HEK293 (cell line): ENCODE data around the gene MCU.

Experiments
- CTCF ChIA-PET: fragments of 350-600 bp; formaldehyde crosslinking; extraction: SDS; loops from one replicate; lab custom pipeline; 2021; ENCODE audit warnings: antibody characterized with exemption; lab: Yijun Ruan, JAX
- POLR2A ChIA-PET: fragments of 300-600 bp; formaldehyde crosslinking; extraction: SDS; loops from one replicate; lab custom pipeline; 2020; ENCODE audit warnings: antibody characterized with exemption, inconsistent platforms; lab: Yijun Ruan, JAX
- H3K27ac ChIP-seq: fragments of 200-500 bp; sonication (Bioruptor generic); 2 replicates; pipeline ENCODE4 v1.5.1; 2014; ENCODE audit warnings: low read depth, low read length, control low read depth, inconsistent platforms; ENCODE audit errors: extremely low read depth
- H3K36me3 ChIP-seq, 2 experiments: fragments of 200-500 bp in 1 of 2; sonication (Bioruptor generic) in 1 of 2; 1 replicate in 1 of 2; 2 replicates in 1 of 2; pipeline ENCODE4 v1.5.1; 2014 to 2017; ENCODE audit warnings: inconsistent platforms in 2 of 2, low read length in 2 of 2; ENCODE audit not compliant: control insufficient read depth in 2 of 2, insufficient read depth in 1 of 2
- H3K4me1 ChIP-seq: fragments of 200-500 bp; sonication (Bioruptor generic); 2 replicates; pipeline ENCODE4 v1.5.1; 2014; ENCODE audit warnings: mild to moderate bottlenecking, low read length, inconsistent platforms; ENCODE audit not compliant: control insufficient read depth, insufficient read depth
- H3K4me3 ChIP-seq: 2 replicates; pipeline ENCODE4 v1.5.1; 2011; ENCODE audit warnings: low read depth, mild to moderate bottlenecking, control low read depth, low read length, moderate library complexity
- H3K9me3 ChIP-seq: fragments of 200-500 bp; sonication (Bioruptor generic); 2 replicates; pipeline ENCODE4 v1.5.1; 2014; ENCODE audit warnings: low read depth, low read length, inconsistent platforms; ENCODE audit not compliant: control insufficient read depth, insufficient read depth
- IKZF3 ChIP-seq: fragments of 450-650 bp; IDR thresholded peaks from 2 replicates; pipeline ENCODE4 v1.5.0; 2018; ENCODE audit warnings: missing biosample characterization, mild to moderate bottlenecking, missing genetic modification characterization, moderate library complexity
- PRDM1 ChIP-seq: fragments of 450-650 bp; formaldehyde crosslinking; IDR thresholded peaks from 2 replicates; pipeline ENCODE4; 2016; ENCODE audit warnings: missing biosample characterization, missing genetic modification characterization
- SP7 ChIP-seq: fragments of 450-650 bp; formaldehyde crosslinking; IDR thresholded peaks from 2 replicates; pipeline ENCODE4 v1.5.1; 2016; ENCODE audit warnings: missing biosample characterization, missing genetic modification characterization
- ZNF140 ChIP-seq: fragments of 450-650 bp; formaldehyde crosslinking; IDR thresholded peaks from 2 replicates; pipeline ENCODE4 v1.5.1; 2016; ENCODE audit warnings: missing biosample characterization, missing genetic modification characterization
- ZNF18 ChIP-seq: fragments of 450-650 bp; formaldehyde crosslinking; IDR thresholded peaks from 2 replicates; pipeline ENCODE4 v1.5.1; 2016; ENCODE audit warnings: missing biosample characterization, missing genetic modification characterization
- ZNF26 ChIP-seq: fragments of 450-650 bp; formaldehyde crosslinking; IDR thresholded peaks from 2 replicates; pipeline ENCODE4 v1.5.1; 2016; ENCODE audit warnings: missing biosample characterization, missing genetic modification characterization
- ZNF394 ChIP-seq: fragments of 450-650 bp; formaldehyde crosslinking; IDR thresholded peaks from 2 replicates; pipeline ENCODE4 v1.5.1; 2016; ENCODE audit warnings: missing biosample characterization, missing genetic modification characterization, mild to moderate bottlenecking, moderate library complexity, borderline replicate concordance
- ZNF423 ChIP-seq: fragments of 450-650 bp; formaldehyde crosslinking; IDR thresholded peaks from 2 replicates; pipeline ENCODE4 v1.5.1; 2016; ENCODE audit warnings: missing biosample characterization, missing genetic modification characterization
- ZNF561 ChIP-seq: fragments of 450-650 bp; IDR thresholded peaks from 2 replicates; pipeline ENCODE4 v1.5.1; 2018; ENCODE audit warnings: missing biosample characterization, missing genetic modification characterization, borderline replicate concordance
- ZNF600 ChIP-seq: fragments of 450-650 bp; formaldehyde crosslinking; IDR thresholded peaks from 2 replicates; pipeline ENCODE4 v1.5.1; 2016; ENCODE audit warnings: missing biosample characterization, missing genetic modification characterization
- ZNF660 ChIP-seq: fragments of 450-650 bp; IDR thresholded peaks from 2 replicates; pipeline ENCODE4 v1.5.1; 2018; ENCODE audit warnings: missing biosample characterization, mild to moderate bottlenecking, missing genetic modification characterization
- ZXDB ChIP-seq: fragments of 450-650 bp; formaldehyde crosslinking; IDR thresholded peaks from 2 replicates; pipeline ENCODE4 v1.5.1; 2016; ENCODE audit warnings: missing biosample characterization, missing genetic modification characterization
- TF ChIP-seq, protein P1 (sequence below): fragments of 450-650 bp; formaldehyde crosslinking; IDR thresholded peaks from 2 replicates; pipeline ENCODE4 v1.5.1; 2016; ENCODE audit warnings: missing biosample characterization, missing genetic modification characterization, borderline replicate concordance
- TF ChIP-seq, protein P2 (sequence below): fragments of 450-650 bp; formaldehyde crosslinking; IDR thresholded peaks from 2 replicates; pipeline ENCODE4 v1.5.0; 2017; ENCODE audit warnings: missing biosample characterization, missing genetic modification characterization, borderline replicate concordance

The MCU gene

GRCh38 chr10:72709041-72709440 is 17.1 kb downstream of the MCU start (continued):
- TF ChIP-seq, protein P1, sequence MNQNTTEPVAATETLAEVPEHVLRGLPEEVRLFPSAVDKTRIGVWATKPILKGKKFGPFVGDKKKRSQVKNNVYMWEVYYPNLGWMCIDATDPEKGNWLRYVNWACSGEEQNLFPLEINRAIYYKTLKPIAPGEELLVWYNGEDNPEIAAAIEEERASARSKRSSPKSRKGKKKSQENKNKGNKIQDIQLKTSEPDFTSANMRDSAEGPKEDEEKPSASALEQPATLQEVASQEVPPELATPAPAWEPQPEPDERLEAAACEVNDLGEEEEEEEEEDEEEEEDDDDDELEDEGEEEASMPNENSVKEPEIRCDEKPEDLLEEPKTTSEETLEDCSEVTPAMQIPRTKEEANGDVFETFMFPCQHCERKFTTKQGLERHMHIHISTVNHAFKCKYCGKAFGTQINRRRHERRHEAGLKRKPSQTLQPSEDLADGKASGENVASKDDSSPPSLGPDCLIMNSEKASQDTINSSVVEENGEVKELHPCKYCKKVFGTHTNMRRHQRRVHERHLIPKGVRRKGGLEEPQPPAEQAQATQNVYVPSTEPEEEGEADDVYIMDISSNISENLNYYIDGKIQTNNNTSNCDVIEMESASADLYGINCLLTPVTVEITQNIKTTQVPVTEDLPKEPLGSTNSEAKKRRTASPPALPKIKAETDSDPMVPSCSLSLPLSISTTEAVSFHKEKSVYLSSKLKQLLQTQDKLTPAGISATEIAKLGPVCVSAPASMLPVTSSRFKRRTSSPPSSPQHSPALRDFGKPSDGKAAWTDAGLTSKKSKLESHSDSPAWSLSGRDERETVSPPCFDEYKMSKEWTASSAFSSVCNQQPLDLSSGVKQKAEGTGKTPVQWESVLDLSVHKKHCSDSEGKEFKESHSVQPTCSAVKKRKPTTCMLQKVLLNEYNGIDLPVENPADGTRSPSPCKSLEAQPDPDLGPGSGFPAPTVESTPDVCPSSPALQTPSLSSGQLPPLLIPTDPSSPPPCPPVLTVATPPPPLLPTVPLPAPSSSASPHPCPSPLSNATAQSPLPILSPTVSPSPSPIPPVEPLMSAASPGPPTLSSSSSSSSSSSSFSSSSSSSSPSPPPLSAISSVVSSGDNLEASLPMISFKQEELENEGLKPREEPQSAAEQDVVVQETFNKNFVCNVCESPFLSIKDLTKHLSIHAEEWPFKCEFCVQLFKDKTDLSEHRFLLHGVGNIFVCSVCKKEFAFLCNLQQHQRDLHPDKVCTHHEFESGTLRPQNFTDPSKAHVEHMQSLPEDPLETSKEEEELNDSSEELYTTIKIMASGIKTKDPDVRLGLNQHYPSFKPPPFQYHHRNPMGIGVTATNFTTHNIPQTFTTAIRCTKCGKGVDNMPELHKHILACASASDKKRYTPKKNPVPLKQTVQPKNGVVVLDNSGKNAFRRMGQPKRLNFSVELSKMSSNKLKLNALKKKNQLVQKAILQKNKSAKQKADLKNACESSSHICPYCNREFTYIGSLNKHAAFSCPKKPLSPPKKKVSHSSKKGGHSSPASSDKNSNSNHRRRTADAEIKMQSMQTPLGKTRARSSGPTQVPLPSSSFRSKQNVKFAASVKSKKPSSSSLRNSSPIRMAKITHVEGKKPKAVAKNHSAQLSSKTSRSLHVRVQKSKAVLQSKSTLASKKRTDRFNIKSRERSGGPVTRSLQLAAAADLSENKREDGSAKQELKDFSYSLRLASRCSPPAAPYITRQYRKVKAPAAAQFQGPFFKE (tag by site-specific recombination) = no peak
- TF ChIP-seq ZNF18 (tag by site-specific recombination) = no peak
- 0 out of 2 replicates have a peak, but pooled peaks have one; percentile 25 for TF ChIP-seq ZNF561
- 0 out of 2 replicates have a peak, but pooled peaks have one; percentile 31 for TF ChIP-seq ZNF660 (tag by site-specific recombination)

- H3K27ac ChIP-seq = no peak overlapping the region
- TF ChIP-seq ZNF423 (tag by site-specific recombination) (no peak), ZNF140 (tag by site-specific recombination) (no peak), ZXDB (tag by site-specific recombination) (no peak), IKZF3 (0 out of 2 replicates have a peak, but pooled peaks have one; percentile 28)
- TF ChIP-seq, protein P2, sequence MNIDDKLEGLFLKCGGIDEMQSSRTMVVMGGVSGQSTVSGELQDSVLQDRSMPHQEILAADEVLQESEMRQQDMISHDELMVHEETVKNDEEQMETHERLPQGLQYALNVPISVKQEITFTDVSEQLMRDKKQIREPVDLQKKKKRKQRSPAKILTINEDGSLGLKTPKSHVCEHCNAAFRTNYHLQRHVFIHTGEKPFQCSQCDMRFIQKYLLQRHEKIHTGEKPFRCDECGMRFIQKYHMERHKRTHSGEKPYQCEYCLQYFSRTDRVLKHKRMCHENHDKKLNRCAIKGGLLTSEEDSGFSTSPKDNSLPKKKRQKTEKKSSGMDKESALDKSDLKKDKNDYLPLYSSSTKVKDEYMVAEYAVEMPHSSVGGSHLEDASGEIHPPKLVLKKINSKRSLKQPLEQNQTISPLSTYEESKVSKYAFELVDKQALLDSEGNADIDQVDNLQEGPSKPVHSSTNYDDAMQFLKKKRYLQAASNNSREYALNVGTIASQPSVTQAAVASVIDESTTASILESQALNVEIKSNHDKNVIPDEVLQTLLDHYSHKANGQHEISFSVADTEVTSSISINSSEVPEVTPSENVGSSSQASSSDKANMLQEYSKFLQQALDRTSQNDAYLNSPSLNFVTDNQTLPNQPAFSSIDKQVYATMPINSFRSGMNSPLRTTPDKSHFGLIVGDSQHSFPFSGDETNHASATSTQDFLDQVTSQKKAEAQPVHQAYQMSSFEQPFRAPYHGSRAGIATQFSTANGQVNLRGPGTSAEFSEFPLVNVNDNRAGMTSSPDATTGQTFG (tag by site-specific recombination) = no peak
- no peak overlapping the region for H3K4me3 ChIP-seq
- ChIA-PET CTCF (no interaction called here), POLR2A (no interaction called here)
- peaks cover 23% of the 10 kb centered on the region for H3K4me1 ChIP-seq
- H3K36me3 ChIP-seq = peaks cover 5 to 15% of the 10 kb centered on the region in 2 experiments; a peak in 2 of 3 replicates
- no peaks in the 10 kb centered on the region for H3K9me3 ChIP-seq
Observed at GRCh38 chr10:72712136-72712535, 20.2 kb downstream of the MCU start.

DNA sequence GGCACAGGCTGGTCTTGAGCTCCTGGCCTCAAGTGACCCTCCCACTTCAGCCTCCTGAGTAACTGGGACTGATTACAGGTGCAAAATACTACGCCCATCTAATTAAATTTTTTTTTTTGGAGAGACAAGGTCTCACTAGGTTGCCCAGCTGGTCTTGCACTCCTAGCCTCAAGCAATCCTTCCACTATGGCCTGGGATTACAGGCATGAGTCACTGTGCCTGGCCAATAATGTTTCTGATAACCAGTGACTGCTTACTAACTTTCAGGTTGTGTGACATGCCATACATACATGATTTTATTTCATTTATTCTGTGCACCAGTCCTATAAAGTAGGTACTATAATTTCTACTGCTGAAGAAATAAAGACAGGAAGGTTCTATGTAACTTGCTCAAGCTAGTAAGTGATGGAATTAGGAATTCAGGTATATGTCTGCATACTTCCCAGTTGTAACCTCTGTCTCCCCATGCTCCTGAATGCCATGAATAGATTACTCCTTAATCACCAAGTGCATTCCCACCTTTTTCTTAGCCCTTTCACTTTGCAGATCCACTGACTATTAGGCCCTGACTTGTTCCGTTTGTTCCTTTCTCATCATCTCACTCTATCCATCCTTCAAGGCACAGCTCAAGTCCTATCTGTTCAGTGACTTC is 28.1 kb downstream of the MCU start:
- POLR2A ChIA-PET = interaction anchor here (0.6 kb wide), 1 partner anchor 272 kb away, joined by 3 read pairs; no protein-coding TSS in a partner anchor
- TF ChIP-seq SP7 (tag by site-specific recombination) (0 out of 2 replicates have a peak, but pooled peaks have one; percentile 18), ZNF26 (tag by site-specific recombination) (no peak), ZNF394 (tag by site-specific recombination) (0 out of 2 replicates have a peak, but pooled peaks have one; percentile 9), PRDM1 (tag by site-specific recombination) (peak; percentile 26; the same call in 1 of the 2 replicates), ZNF600 (0 out of 2 replicates have a peak, but pooled peaks have one; percentile 7)
- TF ChIP-seq, all 188 proteins: peak for 4
- Histone ChIP-seq H3K27ac (no peak overlapping the region), H3K9me3 (no peaks in the 10 kb centered on the region), H3K4me1 (peaks cover 3% of the 10 kb centered on the region; the same call in 1 of the 2 replicates), H3K36me3 (peaks cover 5 to 14% of the 10 kb centered on the region in 2 experiments; a peak in 2 of 3 replicates), H3K4me3 (no peak overlapping the region)
- CTCF ChIA-PET = interaction anchor here (0.6 to 1.4 kb wide), 2 partner anchors 25 to 110 kb away, joined by 3 read pairs; no protein-coding TSS in a partner anchor
